GM12891 (cell line): Measurements from ENCODE around the gene CHSY1.

Experiments used
- PAX5 ChIP-seq: IDR thresholded peaks from 2 replicates; pipeline ENCODE4 v1.6.1; 2011; ENCODE audit warnings: low read length, moderate library complexity, mild to moderate bottlenecking; ENCODE audit not compliant: insufficient read depth, severe bottlenecking
- POLR2A ChIP-seq: IDR thresholded peaks from 2 replicates; pipeline ENCODE4 v1.6.1; 2011; ENCODE audit warnings: low read depth, low read length, control low read depth
- POLR2AphosphoS5 ChIP-seq: IDR thresholded peaks from 2 replicates; pipeline ENCODE4 v1.6.1; 2011; ENCODE audit warnings: low read depth, low read length, control low read depth
- SPI1 ChIP-seq: IDR thresholded peaks from 2 replicates; pipeline ENCODE4 v1.6.1; 2011; ENCODE audit warnings: low read depth, low read length, control low read depth
- TAF1 ChIP-seq: IDR thresholded peaks from 2 replicates; pipeline ENCODE4 v1.6.1; 2011; ENCODE audit warnings: low read depth, low read length, control low read depth

GRCh38 chr15:101225658-101226057, 26.2 kb downstream of the CHSY1 start:
- no peak for TF ChIP-seq POLR2A
- no peak for TF ChIP-seq POLR2AphosphoS5
- TF ChIP-seq PAX5, result no peak
- no peak for TF ChIP-seq SPI1
- TF ChIP-seq TAF1, result no peak
